ENCODE results near the gene OPHN1.
"Not testable (repeated sequence)": the region's sequence is repeated elsewhere in the genome, so short reads cannot be mapped to it uniquely, and the experiment has no call there.

The OPHN1 gene

DNA sequence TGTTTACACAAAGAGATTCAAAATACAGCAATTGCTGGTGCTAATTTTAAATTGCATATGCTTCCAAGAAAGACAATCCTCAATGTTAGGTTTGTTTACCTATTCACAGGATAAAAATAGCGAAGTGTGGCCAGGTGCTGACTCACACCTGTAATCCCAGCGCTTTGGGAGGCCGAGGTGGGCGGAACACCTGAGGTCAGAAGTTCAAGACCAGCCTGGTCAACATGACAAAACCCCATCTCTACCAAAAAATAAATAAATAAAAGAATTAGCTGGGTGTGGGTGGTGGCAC, 77.7 kb downstream of the OPHN1 start:
- no peak for DNase-seq (ENCODE audit: low spot score)

GRCh38 chrX:68354879-68355628, 78.2 kb downstream of the OPHN1 start:
- DNase-seq (ENCODE audit: low spot score) = no peak

DNA sequence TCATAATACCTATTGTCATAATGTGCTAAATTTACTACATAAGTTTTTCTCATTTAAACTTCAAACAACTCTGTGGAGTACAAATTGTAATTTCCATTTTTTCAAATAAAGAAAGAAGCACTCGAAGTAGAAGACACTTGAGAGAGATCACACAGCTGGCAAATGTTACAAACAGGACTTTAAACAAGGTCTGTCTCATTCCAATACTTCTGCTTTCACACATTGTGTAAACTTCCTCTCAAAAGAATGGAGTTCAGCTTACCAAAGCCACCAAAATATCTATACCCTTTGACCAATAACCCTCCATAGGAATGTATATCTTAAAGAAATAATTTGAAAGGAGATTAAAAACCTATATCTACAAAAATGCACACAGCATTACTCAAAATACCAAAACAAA, 88.3 kb downstream of the OPHN1 start:
- no peak for DNase-seq (ENCODE audit: low spot score)

DNA sequence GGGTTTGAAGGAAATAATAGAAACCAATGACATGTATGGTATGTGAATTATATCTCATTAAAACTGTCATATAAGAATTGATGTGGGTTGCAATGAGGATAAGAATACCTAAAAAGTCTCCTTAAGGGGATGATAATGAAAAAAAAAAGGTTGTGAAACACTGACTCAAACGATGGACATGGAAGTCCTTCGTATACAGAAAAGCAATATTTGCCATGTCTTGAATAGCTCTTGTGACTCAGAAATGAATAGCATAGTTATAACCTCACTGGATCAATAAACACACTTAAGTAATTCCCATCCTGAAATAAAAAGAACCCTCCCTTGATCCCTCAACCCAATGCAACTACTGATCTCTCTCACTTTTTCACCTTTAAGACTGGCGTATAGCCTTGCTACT, 89.7 kb downstream of the OPHN1 start:
- DNase-seq (ENCODE audit: low spot score) = no peak

GRCh38 chrX:68332201-68332731, 101.0 kb downstream of the OPHN1 start:
- no peak for DNase-seq (ENCODE audit: low spot score)

GRCh38 chrX:68326841-68327240, 106.5 kb downstream of the OPHN1 start:
- not testable (repeated sequence) for DNase-seq (ENCODE audit: low spot score)

DNA sequence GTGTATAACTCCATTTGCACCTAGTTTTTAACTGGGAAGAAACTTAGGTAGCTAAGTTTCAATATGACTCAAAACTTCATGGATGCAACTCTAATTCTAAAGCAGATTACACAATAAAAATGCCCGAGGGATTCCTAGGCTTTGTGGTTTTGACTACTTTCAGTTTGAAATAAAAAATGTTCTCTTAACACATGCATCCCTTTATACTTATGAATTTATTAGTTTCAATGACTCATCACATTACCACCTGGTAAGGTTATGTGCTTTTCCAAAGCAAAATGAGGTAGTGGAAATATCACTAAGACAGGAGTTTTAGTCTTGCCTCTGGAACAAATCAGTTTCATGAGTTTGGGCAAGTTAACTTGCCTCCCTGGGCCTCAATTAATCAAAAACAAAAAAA, 125.5 kb downstream of the OPHN1 start:
- DNase-seq (ENCODE audit: low spot score) = no peak

DNA sequence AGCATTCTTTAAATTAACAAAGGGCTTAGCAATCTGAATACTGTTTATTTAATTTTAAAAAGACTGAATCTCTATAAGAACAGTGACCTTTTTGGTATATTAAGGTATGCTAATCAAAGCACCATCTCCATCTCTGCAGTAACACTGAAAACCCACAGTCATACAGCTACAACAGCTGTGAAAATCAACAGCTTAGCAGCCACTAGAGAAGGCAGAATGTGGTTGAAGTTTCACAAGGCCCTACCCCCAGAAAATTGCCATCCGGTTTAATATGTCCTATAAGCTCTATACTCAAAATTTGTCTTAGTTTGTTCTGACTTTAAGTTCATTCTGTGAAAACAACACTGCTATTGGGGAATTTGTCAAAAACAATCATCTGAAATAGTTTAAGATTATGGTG, 128.7 kb downstream of the OPHN1 start:
- DNase-seq (ENCODE audit: low spot score) = no peak

DNA sequence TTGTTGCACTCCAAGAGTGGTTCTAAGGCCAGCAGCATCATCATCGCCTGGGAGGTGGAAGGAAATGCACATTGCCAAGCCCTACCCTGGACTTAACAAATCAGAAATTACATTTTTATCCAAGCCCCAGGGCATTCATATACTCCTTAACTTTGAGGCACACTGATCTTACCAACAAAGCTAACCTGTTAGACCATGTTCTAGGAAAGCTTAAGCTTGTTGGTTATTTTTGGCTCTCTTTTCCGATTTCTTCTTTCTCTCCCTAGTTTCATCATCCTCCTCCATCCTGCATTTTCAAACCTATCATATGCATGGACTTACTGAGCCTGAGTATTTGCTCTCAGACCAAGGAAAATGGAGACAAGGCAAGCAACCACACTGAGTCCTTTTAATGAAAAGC, 133.4 kb downstream of the OPHN1 start:
- DNase-seq (ENCODE audit: low spot score) = no peak

GRCh38 chrX:68292471-68292870, 140.8 kb downstream of the OPHN1 start:
- no peak for DNase-seq (ENCODE audit: low spot score)

DNA sequence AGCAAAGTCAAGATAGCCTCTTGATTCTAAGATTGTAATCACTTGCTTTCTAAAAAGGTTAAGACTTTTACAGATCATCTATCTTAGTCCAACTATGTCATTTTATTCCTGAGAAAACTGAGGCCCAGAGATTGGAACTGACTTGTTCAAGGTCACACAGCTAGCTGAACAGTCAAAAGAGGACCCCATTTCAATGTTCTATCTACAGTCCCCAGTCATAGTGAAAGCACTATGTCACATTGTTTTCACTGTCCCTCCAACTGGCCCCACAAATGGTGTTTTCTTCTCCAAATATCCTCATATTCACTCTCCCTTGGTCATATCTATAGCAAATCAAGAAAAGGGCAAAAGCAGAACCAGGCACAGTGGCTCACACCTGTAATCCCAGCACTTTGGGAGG, 145.2 kb downstream of the OPHN1 start:
- DNase-seq (ENCODE audit: low spot score) = no peak

DNA sequence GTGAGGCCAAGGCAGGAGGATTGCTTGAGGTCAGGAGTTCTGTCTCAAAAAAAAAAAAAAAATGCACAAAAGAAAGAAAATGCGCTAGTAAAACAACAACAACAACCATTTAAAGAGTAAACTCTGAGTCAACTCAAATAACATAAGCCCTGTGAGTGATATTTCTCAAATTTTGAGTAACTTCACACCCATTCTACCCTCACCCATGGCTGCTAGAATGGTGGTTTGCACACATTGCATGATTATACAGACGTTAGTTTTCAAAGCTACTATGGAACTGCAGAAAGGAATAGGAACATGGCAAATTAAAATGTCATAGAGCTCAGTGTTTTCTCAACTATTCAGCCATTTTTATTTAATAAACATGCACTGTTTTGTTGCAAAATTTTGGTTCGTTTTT, 145.9 kb downstream of the OPHN1 start:
- no peak for DNase-seq (ENCODE audit: low spot score)

DNA sequence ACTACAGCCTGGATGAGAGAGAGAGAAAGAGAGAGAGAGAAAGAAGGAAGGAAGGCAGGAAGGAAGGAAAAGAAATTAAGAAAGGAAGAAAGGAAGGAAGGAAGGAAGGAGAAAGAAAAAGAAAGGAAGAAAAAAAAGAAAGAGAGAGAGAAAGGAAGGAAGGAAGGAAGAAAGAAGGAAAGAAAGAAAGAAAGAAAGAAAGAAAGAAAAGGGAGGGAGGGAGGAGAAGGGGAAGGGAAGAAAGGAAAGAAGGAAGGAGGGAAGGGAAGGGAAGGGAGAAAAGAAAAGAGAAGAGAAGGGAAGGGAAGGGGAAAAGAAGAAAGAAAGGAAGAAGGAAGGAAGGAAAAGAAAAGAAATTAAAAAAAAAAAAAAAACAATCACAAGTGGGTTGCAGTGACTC, 146.3 kb downstream of the OPHN1 start:
- DNase-seq (ENCODE audit: low spot score) = no peak

DNA sequence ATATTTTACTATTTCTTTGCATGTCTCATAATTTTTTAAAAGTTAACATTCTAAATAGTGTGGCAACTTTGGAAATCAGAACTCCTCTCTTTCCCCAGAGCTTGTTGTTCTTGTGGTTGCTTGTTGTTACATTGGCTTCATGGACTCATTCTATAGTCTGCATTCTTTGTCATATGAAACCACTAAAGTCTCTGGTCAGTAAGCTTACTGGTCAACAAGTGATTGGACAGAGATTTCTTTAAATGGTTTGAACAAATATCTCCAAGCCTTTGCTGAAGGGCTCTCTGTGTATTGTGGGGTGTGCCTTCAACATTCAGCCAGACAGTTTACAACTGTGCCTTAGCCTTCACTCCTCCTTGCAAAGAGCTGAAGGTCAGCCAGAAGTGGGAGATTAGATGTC, 147.2 kb downstream of the OPHN1 start:
- no peak for DNase-seq (ENCODE audit: low spot score)

- no peak for DNase-seq (ENCODE audit: low spot score)
These were observed 148.9 kb downstream of the OPHN1 start for GRCh38 chrX:68284281-68284904.

- no peak for DNase-seq (ENCODE audit: low spot score)
These were observed 159.4 kb downstream of the OPHN1 start for GRCh38 chrX:68273887-68274286.

DNA sequence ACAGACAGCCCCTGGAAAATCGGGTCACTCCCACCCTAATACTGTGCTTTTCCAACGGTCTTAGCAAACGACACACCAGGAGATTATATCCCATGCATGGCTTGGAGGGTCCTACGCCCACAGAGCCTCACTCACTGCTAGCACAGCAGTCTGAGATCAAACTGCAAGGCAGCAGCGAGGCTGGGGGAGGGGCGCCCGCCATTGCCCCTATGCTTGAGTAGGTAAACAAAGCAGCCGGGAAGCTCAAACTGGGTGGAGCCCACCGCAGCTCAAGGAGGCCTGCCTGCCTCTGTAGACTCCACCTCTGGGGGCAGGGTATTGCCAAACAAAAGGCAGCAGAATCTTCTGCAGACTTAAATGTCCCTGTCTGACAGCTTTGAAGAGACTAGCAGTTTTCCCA, 168.5 kb downstream of the OPHN1 start:
- not testable (repeated sequence) for DNase-seq (ENCODE audit: low spot score)

GRCh38 chrX:68261060-68261672, 172.1 kb downstream of the OPHN1 start:
- no peak for DNase-seq (ENCODE audit: low spot score)

- DNase-seq (ENCODE audit: low spot score) = no peak
These were observed 176.3 kb downstream of the OPHN1 start for GRCh38 chrX:68256990-68257389.

DNA sequence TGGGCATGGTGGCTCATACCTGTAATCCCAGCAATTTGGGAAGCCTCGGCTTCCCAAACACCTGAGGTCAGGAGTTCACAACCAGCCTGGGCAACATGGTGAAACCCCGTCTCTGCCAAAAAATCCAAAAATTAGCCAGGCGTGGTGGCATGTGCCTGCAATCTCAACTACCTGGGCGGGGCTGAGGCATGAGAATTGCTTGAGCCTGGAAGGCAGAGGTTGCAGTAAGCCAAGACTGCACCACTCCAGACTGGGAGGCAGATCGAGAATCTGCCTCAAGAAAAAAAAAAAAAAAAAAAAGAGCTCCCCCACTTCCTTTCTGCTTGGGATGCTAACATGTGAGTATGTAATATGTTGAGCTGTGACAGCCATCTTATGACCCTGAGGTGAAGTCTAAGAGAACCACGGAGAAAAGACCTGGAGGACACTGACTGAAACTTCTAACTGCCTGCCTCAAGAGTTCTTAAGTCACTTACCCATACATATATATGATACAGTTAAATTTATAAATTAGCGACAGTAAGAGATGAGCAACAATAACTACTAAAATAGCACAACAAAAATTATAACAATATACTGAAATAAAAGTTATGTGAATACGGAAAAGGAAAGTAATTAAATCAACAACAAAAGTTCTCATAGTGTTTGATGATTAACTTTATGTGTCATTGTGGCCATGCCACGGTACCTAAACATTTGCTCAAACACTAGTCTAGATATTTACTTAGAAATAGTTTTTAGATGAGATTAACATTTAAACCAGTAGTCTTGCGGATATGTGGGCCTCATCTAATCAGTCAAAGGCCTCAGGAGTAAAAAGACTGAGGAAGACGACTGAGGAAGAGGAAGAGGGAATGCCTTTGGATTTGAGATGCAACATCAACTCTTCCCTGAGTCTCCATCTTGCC, 178.3 kb downstream of the OPHN1 start:
- DNase-seq (ENCODE audit: low spot score) = no peak

GRCh38 chrX:68252664-68253063, 180.6 kb downstream of the OPHN1 start:
- DNase-seq (ENCODE audit: low spot score) = no peak

DNA sequence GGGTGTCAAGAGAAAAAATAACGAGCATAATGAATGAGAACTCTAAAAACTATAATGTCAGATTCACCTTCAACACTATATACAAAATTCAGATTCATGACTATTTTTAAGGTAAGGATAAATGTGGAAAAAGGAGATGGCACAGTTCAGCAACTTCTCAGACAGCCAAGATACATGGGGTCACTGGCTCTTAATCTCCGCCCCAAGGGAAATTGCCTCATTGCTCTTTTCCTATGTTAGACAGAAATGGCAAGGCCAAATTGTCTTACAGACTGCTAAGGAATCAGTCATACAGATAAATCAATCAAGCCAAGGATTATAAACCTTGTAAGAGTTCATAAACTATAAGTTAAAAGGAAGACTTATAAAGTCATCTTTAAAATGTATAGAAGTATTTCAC, 183.4 kb downstream of the OPHN1 start:
- no peak for DNase-seq (ENCODE audit: low spot score)

All from activated CD4-positive, alpha-beta T cell treated with anti-CD3 and anti-CD28 coated beads, Interleukin-2, Interleukin-4, amounts not matched to agents 100 ng/mL and 50 ng/mL, durations not matched to agents 16 hours and 8 hours (primary cell).